ENCODE measurements around the gene RTEL1.
A peak's percentile ranks its signal among the peaks of the same experiment; 100 is the strongest.

The RTEL1 gene

DNA sequence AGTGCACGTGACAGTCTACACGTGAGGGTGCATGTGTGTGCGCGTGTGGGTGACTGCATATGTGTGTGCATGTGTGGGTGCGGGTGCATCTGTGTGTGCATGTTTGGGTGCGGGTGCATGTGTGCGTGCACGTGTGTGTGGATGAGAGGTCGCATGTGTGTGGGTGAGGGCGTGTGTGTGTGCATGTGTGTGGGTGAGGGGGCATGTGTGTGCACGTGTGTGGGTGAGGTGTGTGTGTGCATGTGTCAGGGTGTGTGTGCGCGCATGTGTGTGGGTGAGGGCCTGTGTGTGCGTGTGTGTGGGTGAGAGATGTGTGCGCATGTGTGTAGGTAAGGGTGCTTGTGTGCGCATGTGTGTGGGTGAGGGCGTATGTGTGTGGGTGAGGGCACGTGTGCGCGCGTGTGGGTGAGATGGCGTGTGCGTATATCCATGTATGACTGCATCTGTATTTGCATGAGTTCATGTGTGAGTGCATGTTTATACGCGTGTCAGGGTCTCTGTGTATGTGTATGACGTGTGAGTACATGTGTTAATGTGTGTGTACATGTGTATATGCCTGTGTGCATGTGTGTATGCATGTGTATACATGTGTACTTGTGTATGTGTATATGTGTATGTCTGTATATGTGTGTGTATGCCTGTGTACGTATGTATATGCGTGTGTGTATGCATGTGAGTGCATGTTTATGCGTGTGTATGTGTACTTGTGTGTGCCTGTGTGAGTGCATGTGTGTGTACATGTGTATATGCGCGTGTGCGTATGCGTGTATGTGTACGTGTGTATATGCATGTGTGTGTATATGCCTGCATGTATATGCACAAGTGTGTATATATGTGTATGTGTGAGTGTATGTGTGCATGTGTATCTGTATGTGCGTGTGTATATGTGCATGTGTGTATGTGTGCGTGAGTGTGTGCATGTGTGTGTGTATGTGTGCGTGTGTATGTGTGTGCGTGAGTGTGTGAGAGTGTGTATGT lies 74.3 kb downstream of the RTEL1 start:
- no peak for DNase-seq

- DNase-seq: no peak
Measured at GRCh38 chr20:63733117-63733516, 75.0 kb downstream of the RTEL1 start.

GRCh38 chr20:63733579-63734081 lies 75.5 kb downstream of the RTEL1 start:
- no peak for DNase-seq

DNA sequence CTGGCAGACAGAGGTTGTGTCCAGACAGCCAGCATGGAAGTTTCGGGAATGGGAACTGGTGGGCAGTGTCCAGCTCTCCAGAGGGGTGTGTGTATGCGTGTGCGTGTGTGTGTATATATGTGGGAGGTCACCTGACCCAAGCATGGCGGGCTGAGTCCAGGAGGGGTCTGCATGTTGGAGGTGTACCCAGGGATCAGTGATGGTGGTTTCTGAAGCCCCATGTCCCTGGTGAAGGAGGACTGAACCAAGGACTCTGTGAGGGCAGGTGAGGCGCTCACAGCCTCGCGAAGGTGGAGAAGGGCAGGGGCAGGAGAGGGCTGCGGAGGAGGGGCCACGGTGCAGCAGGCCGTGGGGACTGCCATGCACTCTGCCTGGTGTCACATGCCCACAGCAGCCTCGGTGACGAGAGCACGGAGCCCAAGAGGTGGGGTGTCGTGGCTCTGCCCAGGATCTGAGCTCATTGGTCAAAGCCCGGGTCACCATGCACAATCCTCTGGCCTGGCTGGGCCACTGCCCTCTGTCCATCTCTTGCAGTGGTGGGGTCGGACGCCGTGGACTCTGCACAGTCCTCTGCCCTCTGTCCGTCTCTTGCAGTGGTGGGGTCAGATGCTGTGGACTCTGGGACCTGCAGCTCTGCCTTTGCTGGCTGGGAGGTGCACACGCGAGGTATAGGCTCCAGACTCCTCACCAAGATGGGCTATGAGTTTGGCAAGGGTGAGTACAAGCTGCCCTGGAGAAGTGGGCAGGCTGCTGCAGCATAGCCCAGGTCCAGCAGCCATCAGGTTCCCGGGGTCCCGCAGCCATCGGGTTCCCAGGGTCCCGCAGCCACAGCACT lies 76.2 kb downstream of the RTEL1 start:
- no peak for DNase-seq

- no peak for DNase-seq
Measured at GRCh38 chr20:63734946-63735858, 77.1 kb downstream of the RTEL1 start.

DNA sequence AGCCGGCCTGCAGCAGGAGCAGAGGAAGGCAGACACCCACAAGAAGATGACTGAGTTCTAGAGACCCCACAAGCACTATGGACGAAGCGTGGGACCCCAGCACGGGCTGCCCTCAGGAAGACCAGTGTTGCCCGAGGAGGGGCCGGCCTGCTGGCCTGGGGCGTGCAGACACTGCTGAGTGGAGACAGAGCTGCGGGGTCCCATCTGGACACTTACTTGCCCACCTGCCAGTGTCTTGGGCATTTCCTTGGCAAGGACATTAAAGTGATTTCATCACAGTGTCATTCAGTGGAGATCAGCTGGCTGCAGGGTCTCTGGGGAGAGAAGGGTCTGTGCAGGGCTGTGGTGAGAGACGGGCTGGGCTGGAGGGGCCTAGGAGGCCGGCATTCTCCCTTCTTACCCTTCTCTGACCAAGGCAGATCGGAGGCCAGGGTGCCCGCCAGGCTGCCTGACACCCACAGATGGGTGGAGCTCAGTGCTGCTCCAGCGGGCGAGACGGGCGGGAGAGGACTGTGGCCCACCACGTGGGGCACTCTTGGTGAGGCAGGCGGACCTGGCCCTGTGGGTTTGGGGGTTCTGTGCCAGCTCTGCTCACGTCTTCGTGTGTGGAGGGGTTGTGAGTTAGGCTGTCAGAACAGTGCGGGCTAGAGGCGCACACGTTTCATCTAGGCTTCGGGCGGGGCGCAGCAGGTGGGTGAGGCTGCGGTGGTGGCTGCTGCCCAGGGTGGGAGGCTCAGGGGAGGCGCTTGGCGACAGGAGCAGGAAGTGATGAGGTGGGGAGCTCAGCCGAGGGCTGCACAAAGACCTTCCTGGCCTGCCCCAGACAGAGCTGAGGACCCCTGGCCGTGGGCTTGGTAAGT lies 78.0 kb downstream of the RTEL1 start, which contains the start of gene LIME1:
LIME1 (plus strand) TSS at position 806 of the 860 bp plus-strand sequence. CDS start 886 bp downstream, outside the sequence.
- no peak for DNase-seq

GRCh38 chr20:63736893-63737694 lies 79.0 kb downstream of the RTEL1 start:
- DNase-seq: no peak

DNA sequence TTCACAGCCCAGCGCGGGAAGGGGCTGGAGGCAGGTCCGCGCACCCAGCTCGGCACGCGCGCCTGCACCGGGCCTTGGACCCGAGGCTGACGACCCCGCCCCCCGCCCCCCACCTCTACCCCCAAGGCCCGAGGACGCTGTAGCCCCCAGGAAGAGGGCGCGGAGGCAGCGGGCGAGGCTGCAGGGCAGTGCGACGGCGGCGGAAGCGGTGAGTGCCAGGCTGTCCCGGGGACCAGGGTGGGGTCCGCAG lies 79.5 kb downstream of the RTEL1 start:
- DNase-seq: no peak

GRCh38 chr20:63737945-63738686 lies 80.0 kb downstream of the RTEL1 start:
- DNase-seq: no peak

DNA sequence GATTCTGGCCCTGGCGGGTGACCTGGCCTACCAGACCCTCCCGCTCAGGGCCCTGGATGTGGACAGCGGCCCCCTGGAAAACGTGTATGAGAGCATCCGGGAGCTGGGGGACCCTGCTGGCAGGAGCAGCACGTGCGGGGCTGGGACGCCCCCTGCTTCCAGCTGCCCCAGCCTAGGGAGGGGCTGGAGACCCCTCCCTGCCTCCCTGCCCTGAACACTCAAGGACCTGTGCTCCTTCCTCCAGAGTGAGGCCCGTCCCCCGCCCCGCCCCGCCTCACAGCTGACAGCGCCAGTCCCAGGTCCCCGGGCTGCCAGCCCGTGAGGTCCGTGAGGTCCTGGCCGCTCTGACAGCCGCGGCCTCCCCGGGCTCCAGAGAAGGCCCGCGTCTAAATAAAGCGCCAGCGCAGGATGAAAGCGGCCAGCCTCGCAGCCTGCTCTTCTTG lies 80.6 kb downstream of the RTEL1 start:
- no peak for DNase-seq

DNA sequence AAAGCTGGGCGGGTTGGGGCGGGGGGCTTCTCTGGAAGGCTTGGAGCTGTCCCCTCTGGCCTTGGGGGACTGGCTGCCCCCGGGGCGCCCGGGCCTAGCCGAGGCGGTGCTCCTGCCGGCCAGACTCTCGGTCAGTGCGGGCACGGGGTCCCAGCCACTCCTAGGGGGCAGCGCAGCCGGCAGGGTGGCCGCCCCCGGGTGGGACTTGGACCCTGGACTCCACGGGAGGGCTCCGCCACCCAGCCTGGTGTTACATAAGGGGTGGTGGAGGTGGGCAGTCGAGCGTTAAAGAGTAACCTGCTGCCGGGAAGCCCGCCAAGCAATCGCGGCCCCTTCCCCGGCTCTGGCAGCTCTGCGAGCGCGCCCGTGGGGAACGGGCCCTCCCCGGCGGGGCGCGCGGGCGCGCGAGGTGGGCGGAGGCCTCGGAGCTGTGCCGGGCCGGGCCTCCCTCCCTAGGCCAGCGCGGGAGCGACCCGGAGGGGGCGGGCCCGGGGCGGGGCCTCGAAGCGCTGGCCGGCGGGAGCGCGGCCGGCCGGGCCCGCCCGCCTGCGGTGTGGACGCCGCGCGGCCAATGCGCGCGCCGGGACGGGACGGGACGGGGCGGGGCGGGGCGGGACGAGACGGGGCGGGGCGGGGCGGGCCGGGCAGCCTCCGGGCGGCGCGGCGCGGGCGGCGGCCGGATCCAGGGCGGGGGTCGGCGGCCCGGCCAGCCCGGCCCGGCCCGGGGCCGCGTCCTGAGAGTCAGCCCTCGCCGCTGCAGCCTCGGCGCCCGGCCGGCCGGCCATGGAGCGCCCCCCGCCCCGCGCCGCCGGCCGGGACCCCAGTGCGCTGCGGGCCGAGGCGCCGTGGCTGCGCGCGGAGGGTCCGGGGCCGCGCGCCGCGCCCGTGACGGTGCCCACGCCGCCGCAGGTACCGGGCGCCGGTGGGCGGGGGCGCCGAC lies 81.3 kb downstream of the RTEL1 start, which contains the start of gene SLC2A4RG:
SLC2A4RG (plus strand) TSS at position 647 of the 940 bp plus-strand sequence; CDS start at position 784, 137 bp downstream.
- DNase-seq: no peak

GRCh38 chr20:63740070-63740626 lies 82.0 kb downstream of the RTEL1 start:
- no peak for DNase-seq

DNA sequence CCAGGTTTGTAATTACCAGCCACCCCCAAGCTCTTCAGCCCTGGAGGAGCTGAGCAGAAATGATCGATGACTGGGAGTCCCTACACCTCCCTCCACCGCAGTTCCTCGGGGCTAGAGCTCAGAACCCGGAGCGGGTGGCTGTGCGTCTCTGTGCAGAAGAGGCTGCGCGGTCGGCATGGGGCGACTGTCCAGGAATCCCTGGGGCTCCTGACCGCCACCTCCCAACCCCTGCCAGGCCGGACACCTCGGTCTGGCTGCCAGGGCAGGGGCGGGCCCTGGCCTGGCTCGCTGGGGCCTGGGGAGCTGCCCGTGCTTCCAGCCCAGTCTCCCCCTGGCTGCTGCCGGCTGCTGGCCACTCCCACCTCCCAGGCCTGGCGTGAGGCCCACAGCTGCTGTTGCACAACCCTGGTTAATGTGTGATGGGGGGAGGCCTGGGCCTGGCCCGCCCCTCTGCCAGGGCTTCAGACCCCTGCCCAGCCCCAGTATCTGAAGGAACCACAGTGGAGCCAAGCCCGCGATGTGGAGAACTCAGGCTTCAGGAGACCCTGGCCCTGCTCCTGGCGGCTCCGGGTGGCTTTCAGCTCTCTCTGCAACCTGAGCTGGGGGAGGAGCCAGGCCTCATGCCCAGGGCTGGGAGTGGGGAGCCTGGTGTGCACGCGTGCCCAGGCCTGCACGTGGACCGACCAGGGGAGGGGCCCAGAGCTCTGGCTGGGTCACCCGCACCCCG lies 82.7 kb downstream of the RTEL1 start:
- peak; percentile 54 for DNase-seq

DNA sequence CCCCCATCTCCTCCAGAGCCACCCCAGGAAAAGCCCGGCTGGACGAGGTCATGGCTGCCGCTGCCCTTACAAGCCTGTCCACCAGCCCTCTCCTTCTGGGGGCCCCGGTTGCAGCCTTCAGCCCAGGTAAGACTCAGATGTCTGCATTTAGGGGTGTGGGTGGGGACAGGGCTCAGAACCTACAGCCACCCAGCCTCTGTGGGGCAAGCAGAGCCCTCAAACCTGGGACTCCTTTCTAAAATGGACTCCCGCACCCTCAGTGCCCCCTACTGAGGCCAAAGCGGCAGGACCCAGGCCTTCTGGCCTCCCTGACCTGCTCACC lies 83.2 kb downstream of the RTEL1 start:
- DNase-seq: no peak

DNA sequence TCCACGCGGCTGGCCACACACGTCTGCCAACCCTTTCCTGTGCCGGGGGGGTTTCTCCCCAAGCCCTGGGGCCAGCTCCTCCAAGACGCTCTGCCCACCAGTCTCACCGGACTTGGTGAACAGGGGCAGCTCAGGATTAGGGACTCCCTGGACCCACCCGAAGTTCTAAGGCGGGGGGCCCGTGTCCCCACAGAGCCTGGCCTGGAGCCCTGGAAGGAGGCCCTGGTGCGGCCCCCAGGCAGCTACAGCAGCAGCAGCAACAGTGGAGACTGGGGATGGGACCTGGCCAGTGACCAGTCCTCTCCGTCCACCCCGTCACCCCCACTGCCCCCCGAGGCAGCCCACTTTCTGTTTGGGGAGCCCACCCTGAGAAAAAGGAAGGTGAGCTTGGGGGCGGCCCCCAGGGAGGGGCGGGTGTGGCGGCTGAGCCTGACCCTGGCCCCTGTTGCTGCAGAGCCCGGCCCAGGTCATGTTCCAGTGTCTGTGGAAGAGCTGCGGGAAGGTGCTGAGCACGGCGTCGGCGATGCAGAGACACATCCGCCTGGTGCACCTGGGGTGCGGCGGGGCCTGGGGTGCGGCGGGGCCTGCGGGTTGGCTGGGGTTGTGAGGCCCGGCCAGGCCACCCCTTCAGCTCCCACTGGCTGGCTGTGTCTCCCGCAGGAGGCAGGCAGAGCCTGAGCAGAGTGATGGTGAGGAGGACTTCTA lies 83.7 kb downstream of the RTEL1 start:
- no peak for DNase-seq

DNA sequence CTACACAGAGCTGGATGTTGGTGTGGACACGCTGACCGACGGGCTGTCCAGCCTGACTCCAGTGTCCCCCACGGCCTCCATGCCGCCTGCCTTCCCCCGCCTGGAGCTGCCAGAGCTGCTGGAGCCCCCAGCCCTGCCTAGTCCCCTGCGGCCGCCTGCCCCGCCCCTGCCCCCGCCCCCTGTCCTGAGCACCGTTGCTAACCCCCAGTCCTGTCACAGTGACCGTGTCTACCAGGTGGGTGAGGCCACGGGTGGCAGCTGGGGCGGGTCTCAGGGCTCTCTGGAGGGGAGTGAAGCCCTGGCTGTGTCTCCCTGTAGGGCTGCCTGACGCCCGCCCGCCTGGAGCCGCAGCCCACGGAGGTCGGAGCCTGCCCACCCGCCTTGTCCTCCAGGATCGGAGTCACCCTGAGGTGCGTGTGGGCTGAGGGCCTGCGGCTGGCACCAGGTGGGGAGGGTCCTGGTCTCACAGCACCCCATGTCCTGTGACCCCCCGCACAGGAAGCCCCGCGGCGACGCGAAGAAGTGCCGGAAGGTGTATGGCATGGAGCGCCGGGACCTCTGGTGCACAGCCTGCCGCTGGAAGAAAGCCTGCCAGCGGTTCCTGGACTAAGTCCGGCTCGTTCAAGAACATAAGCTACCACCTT lies 84.4 kb downstream of the RTEL1 start:
- no peak for DNase-seq
